ENCODE measurements around the gene SLC52A3. TPM values are rescaled to one million over a fixed set of nuclear protein-coding genes. Genes with fewer than 3 reads are reported as not detected.

SLC52A3 gene
- total and polyA plus RNA-seq, 2 of the 13 experiments (the other 11 are each of a cell fraction or from before 2014, with no cell fraction given), result 0.03 TPM; not detected in 1

- TF ChIP-seq HMGXB3 (CRISPR knock-in tag; IDR thresholded peaks at IDR 0.05; ENCODE audit: borderline replicate concordance), result no peak
- TF ChIP-seq ZNF644 (CRISPR knock-in tag; IDR thresholded peaks at IDR 0.05; ENCODE audit: low read depth), result no peak
- no peak for TF ChIP-seq ZNF724P (CRISPR knock-in tag; IDR thresholded peaks at IDR 0.05; ENCODE audit: borderline replicate concordance)
- TF ChIP-seq ZFP1 (CRISPR knock-in tag; IDR thresholded peaks at IDR 0.05), result no peak
- no peak for TF ChIP-seq ZNF777 (CRISPR knock-in tag; IDR thresholded peaks at IDR 0.05)
- TF ChIP-seq ZNF616 (CRISPR knock-in tag; IDR thresholded peaks at IDR 0.05; ENCODE audit: low read depth), result no peak
- no peak for TF ChIP-seq GLMP (CRISPR knock-in tag; IDR thresholded peaks at IDR 0.05; ENCODE audit: borderline replicate concordance)
- TF ChIP-seq ZNF17 (CRISPR knock-in tag; IDR thresholded peaks at IDR 0.05), result no peak
- no peak for TF ChIP-seq GFI1 (CRISPR knock-in tag; IDR thresholded peaks at IDR 0.05; ENCODE audit: borderline replicate concordance)
- TF ChIP-seq ZNF605 (CRISPR knock-in tag; IDR thresholded peaks at IDR 0.05), result 0 out of 2 replicates have a peak, but pooled peaks have one; percentile 36
- no peak for TF ChIP-seq ZFP37 (CRISPR knock-in tag; IDR thresholded peaks at IDR 0.05; ENCODE audit: borderline replicate concordance)
- TF ChIP-seq RFX3 (CRISPR knock-in tag; IDR thresholded peaks at IDR 0.05), result no peak
- TF ChIP-seq REST (IDR thresholded peaks at IDR 0.05; ENCODE audit: borderline replicate concordance in 1 of 2, low read depth in 1 of 2, low read length in 2 of 2), result no peak
- peak; percentile 28; the same call in 1 of the 2 replicates for TF ChIP-seq TBX2 (CRISPR knock-in tag; IDR thresholded peaks at IDR 0.05; ENCODE audit: borderline replicate concordance)
- no peak for TF ChIP-seq GLI4 (CRISPR knock-in tag; IDR thresholded peaks at IDR 0.05; ENCODE audit: borderline replicate concordance)
- peak; percentile 33; the same call in 1 of the 2 replicates for TF ChIP-seq ZKSCAN5 (CRISPR knock-in tag; IDR thresholded peaks at IDR 0.05)
- no peak for TF ChIP-seq ZNF18 (CRISPR knock-in tag; IDR thresholded peaks at IDR 0.05; ENCODE audit: insufficient replicate concordance)
Measured at GRCh38 chr20:760751-761417, 7.4 kb downstream of the SLC52A3 start (continued).
